ENCODE data around the gene SCN7A. TPM values are rescaled to one million over a fixed set of nuclear protein-coding genes. Genes with fewer than 3 reads are reported as not detected.

The SCN7A gene
- total RNA-seq, result 3.3 and 4.5 TPM in 2 replicates
- long read RNA-seq, partial matches to known transcripts, result 3 of 8 reads
- long read RNA-seq, other reads (novel, unspliced or antisense), result 5 of 8 reads

- Mint-ChIP-seq H3K4me1 (ENCODE audit: low read depth) (peaks cover 5% of the 10 kb centered on the region), H3K4me3 (ENCODE audit: low read depth) (peak within 1 kb of the TSS; percentile 63), H3K27me3 (peaks cover 45% of the 10 kb centered on the region), H3K36me3 (ENCODE audit: insufficient read depth) (no peaks in the 10 kb centered on the region), H3K27ac (no peak within 1 kb of the TSS), H3K9me3 (ENCODE audit: low read depth) (no peaks in the 10 kb centered on the region)
- TF ChIP-seq CTCF (IDR thresholded peaks at IDR 0.05; ENCODE audit: unreplicated experiment), result no peak
- DNase-seq (ENCODE audit: low spot score, unreplicated experiment), result no peak
Measured at GRCh38 chr2:166494140-166494624, at the start of gene SCN7A. Gene SCN7A (minus strand): TSS chr2:166494249. CDS start chr2:166477696, 16,553 bp downstream.

- Mint-ChIP-seq H3K4me1 (ENCODE audit: low read depth) (peaks cover 11% of the 10 kb centered on the region), H3K4me3 (ENCODE audit: low read depth) (no peak overlapping the region), H3K36me3 (ENCODE audit: insufficient read depth) (peaks cover 6% of the 10 kb centered on the region), H3K27me3 (no peaks in the 10 kb centered on the region), H3K27ac (no peak overlapping the region), H3K9me3 (ENCODE audit: low read depth) (peaks cover 8% of the 10 kb centered on the region)
- DNase-seq (ENCODE audit: low spot score, unreplicated experiment), result peak; percentile 27
- TF ChIP-seq CTCF (IDR thresholded peaks at IDR 0.05; ENCODE audit: unreplicated experiment), result peak; percentile 91
Measured at GRCh38 chr2:166539340-166540162, 45.5 kb upstream of the SCN7A start.

- Mint-ChIP-seq H3K27ac (no peak overlapping the region), H3K4me1 (ENCODE audit: low read depth) (peaks cover 11% of the 10 kb centered on the region), H3K9me3 (ENCODE audit: low read depth) (no peaks in the 10 kb centered on the region), H3K36me3 (ENCODE audit: insufficient read depth) (peaks cover 1% of the 10 kb centered on the region), H3K27me3 (no peaks in the 10 kb centered on the region), H3K4me3 (ENCODE audit: low read depth) (no peak overlapping the region)
- TF ChIP-seq CTCF (IDR thresholded peaks at IDR 0.05; ENCODE audit: unreplicated experiment), result no peak
- DNase-seq (ENCODE audit: low spot score, unreplicated experiment), result no peak
Measured at GRCh38 chr2:166536111-166536510, 42.1 kb upstream of the SCN7A start.

- TF ChIP-seq CTCF (IDR thresholded peaks at IDR 0.05; ENCODE audit: unreplicated experiment), result no peak
- DNase-seq (ENCODE audit: low spot score, unreplicated experiment), result no peak
- H3K36me3 Mint-ChIP-seq (ENCODE audit: insufficient read depth), result no peaks in the 10 kb centered on the region
- H3K4me1 Mint-ChIP-seq (ENCODE audit: low read depth), result peaks cover 6% of the 10 kb centered on the region
- H3K9me3 Mint-ChIP-seq (ENCODE audit: low read depth), result no peaks in the 10 kb centered on the region
- no peak overlapping the region for H3K27ac Mint-ChIP-seq
- H3K4me3 Mint-ChIP-seq (ENCODE audit: low read depth), result no peak overlapping the region
- H3K27me3 Mint-ChIP-seq, result no peaks in the 10 kb centered on the region
Measured at GRCh38 chr2:166521155-166521554, 27.1 kb upstream of the SCN7A start.

- Mint-ChIP-seq H3K36me3 (ENCODE audit: insufficient read depth) (no peaks in the 10 kb centered on the region), H3K4me3 (ENCODE audit: low read depth) (no peak overlapping the region), H3K27me3 (no peaks in the 10 kb centered on the region), H3K4me1 (ENCODE audit: low read depth) (peaks cover 6% of the 10 kb centered on the region), H3K27ac (no peak overlapping the region), H3K9me3 (ENCODE audit: low read depth) (no peaks in the 10 kb centered on the region)
- TF ChIP-seq CTCF (IDR thresholded peaks at IDR 0.05; ENCODE audit: unreplicated experiment), result no peak
- DNase-seq (ENCODE audit: low spot score, unreplicated experiment), result no peak
Measured at GRCh38 chr2:166520604-166521003, 26.6 kb upstream of the SCN7A start.
